A673 (cell line): ENCODE measurements around the gene EDIL3.

Experiments used
- CTCF ChIP-seq: fragments of 300-800, 200-600 bp; sonication (generic); conservative IDR thresholded peaks from 2 replicates; pipeline ENCODE4 v1.5.1; 2017; ENCODE audit warnings: low read depth, mild to moderate bottlenecking, antibody characterized with exemption, low read length, moderate library complexity, mixed read lengths
- EZH2 ChIP-seq: fragments of 200-600 bp; sonication (generic); IDR thresholded peaks from 2 replicates; pipeline ENCODE4 v1.6.1; 2017; ENCODE audit warnings: borderline replicate concordance, low read depth, mild to moderate bottlenecking, mixed read lengths, antibody characterized with exemption, low read length; ENCODE audit not compliant: poor library complexity, severe bottlenecking

- no peak for TF ChIP-seq CTCF
- TF ChIP-seq EZH2: no peak
These were observed 78.1 kb downstream of the EDIL3 start for GRCh38 chr5:84306601-84307000.
